GM12865 (cell line): ENCODE data around the gene OSBPL10.

Experiments
- DNase-seq: peaks from one replicate; pipeline ENCODE4 v3.0.0; 2010; ENCODE audit warnings: low read depth
- H3K4me3 ChIP-seq: 2 replicates; pipeline ENCODE4 v1.5.1; 2011; ENCODE audit warnings: mild to moderate bottlenecking, low read depth, low read length, control low read depth
- CTCF ChIP-seq: IDR thresholded peaks from 2 replicates; pipeline ENCODE4 v1.5.1; 2011; ENCODE audit warnings: low read length, control low read depth, low read depth, inconsistent platforms; ENCODE audit not compliant: insufficient read depth; ENCODE audit errors: missing control alignments

The OSBPL10 gene, protein sequence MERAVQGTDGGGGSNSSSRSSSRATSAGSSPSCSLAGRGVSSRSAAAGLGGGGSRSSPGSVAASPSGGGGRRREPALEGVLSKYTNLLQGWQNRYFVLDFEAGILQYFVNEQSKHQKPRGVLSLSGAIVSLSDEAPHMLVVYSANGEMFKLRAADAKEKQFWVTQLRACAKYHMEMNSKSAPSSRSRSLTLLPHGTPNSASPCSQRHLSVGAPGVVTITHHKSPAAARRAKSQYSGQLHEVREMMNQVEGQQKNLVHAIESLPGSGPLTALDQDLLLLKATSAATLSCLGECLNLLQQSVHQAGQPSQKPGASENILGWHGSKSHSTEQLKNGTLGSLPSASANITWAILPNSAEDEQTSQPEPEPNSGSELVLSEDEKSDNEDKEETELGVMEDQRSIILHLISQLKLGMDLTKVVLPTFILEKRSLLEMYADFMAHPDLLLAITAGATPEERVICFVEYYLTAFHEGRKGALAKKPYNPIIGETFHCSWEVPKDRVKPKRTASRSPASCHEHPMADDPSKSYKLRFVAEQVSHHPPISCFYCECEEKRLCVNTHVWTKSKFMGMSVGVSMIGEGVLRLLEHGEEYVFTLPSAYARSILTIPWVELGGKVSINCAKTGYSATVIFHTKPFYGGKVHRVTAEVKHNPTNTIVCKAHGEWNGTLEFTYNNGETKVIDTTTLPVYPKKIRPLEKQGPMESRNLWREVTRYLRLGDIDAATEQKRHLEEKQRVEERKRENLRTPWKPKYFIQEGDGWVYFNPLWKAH

GRCh38 chr3:31981206-31982181 is at the start of gene OSBPL10, which contains the start of gene ZNF860:
Gene OSBPL10, minus strand, starts transcription at chr3:31981262. Its CDS starts 83 bp downstream, at chr3:31981179.
Gene ZNF860, plus strand, starts transcription at chr3:31981750. Its CDS starts 7,330 bp downstream, at chr3:31989080.
- DNase-seq = peak; percentile 12
- H3K4me3 ChIP-seq = peak within 1 kb of the TSS; percentile 25
- TF ChIP-seq CTCF = no peak

GRCh38 chr3:32026593-32026992 is 45.5 kb upstream of the OSBPL10 start:
- no peak for TF ChIP-seq CTCF
- no peak for DNase-seq

DNA sequence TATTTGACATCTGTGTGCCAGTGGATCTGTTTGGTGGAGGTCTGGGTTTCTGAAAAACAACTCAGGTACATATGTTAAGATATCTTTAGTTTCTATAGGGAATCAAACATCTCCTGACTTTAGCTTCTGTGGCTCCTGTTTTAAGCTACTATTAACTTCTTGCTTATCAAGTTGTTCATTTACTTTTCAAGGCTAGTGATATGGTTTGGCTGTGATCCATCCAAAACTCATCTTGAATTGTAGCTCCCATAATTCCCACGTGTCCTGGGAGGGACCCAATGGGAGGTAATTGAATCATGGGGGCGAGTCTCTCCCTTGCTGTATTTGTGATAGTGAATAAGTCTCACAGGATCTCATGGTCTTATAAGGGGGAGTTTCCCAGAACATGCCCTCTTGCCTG is 41.9 kb upstream of the OSBPL10 start:
- H3K4me3 ChIP-seq = no peak overlapping the region
- DNase-seq = no peak
- TF ChIP-seq CTCF = no peak

More at GRCh38 chr3:32026593-32026992, 45.5 kb upstream of the OSBPL10 start:
- no peak overlapping the region for H3K4me3 ChIP-seq

- no peak overlapping the region for H3K4me3 ChIP-seq
- DNase-seq = no peak
- no peak for TF ChIP-seq CTCF
Measured at GRCh38 chr3:32021748-32022147, 40.7 kb upstream of the OSBPL10 start.

DNA sequence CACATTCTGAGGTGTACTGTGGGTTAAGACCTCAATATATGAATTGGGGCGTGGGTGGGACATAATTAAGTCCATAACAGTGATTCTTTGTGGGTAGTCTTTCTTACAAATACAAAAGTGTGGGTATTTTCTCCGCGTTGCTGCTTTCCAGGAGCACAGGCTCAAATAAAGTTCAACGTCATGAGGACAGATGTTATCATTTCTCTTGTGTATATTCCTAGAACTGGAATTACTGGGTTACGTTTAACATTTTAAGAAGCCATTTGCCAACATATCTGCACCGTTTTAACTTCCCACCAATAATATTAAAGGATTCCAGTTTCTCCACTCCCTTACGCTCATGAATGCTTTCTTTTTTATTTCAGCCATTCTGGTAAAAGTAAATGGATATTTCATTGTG is 40.1 kb upstream of the OSBPL10 start:
- H3K4me3 ChIP-seq = no peak overlapping the region
- no peak for TF ChIP-seq CTCF
- no peak for DNase-seq
